Body of pancreas (tissue), 4 donors: ENCODE measurements around the gene HNRNPC. TPM values are rescaled to one million over a fixed set of nuclear protein-coding genes. Genes with fewer than 3 reads are reported as not detected.
"Not testable (repeated sequence)": the region's sequence is repeated elsewhere in the genome, so short reads cannot be mapped to it uniquely, and the experiment has no call there.

ENCODE experiments used
- ATAC-seq: fragments of 150-250 bp; one replicate; pipeline ENCODE4 v1.9.1; 2016
- DNase-seq, 4 donors: peaks; one replicate each; pipeline ENCODE4 v3.0.0-alpha.2; 2019
- H3K27ac ChIP-seq, 4 donors: fragments of 200-600 bp; sonication (generic); 1 replicate in 3 of 4; 2 replicates in 1 of 4; pipeline versions ENCODE4 v1.5.1 to v1.6.1; 2016 to 2019; ENCODE audit warnings: mild to moderate bottlenecking in 1 of 4, mixed read lengths in 1 of 4, moderate library complexity in 1 of 4
- H3K27me3 ChIP-seq, 2 donors: fragments of 200-600 bp; sonication (generic); one replicate each; pipeline ENCODE4 v1.6.0; 2016; ENCODE audit warnings: mild to moderate bottlenecking in 1 of 2
- H3K36me3 ChIP-seq, 2 donors: fragments of 200-600 bp; sonication (generic); replicated peaks in 1 of 2; 2 replicates each; pipeline ENCODE4 v1.5.1; 2016; ENCODE audit warnings: low read depth in 2 of 2; ENCODE audit not compliant: insufficient read depth in 1 of 2
- H3K4me1 ChIP-seq: fragments of 200-600 bp; sonication (generic); one replicate; pipeline ENCODE4 v1.6.0; 2016
- H3K4me3 ChIP-seq, 2 donors: fragments of 200-600 bp; sonication (generic); 1 replicate in 1 of 2; 2 replicates in 1 of 2; pipeline ENCODE4 v1.5.1; 2016 to 2019
- H3K9me3 ChIP-seq, 3 donors: fragments of 200-600 bp; sonication (generic); 1 replicate in 2 of 3; 2 replicates in 1 of 3; pipeline ENCODE4 v1.5.1; 2016
- CTCF ChIP-seq, 7 experiments: fragments of 450-650 bp in 4 of 7; fragments of 200-600 bp in 3 of 7; sonication (generic) in 3 of 7; IDR thresholded peaks; one replicate each; pipeline ENCODE4 v1.5.1; 2016 to 2019; ENCODE audit warnings: antibody characterized with exemption in 7 of 7
- POLR2A ChIP-seq, 3 donors: fragments of 450-650 bp; IDR thresholded peaks; one replicate each; pipeline ENCODE4 v1.6.1; 2016; ENCODE audit warnings: antibody characterized with exemption in 3 of 3, mild to moderate bottlenecking in 2 of 3
- WGBS, 2 donors: methylation state at CpG; one replicate each; pipeline ENCODE4 v1.1.5; 2017; 5-methylcytosine and 5-hydroxymethylcytosine counted together
- intact Hi-C: fragments of 100-400 bp; cut with DNase I; formaldehyde crosslinking; loops from one replicate; pipeline ENCODE4 v1.15.1; 2023
- total RNA-seq, 2 donors: library from RNA; depleted of rRNA; stranded (reverse); fragments of >200 nt; gene quantifications; one replicate each; pipeline ENCODE4 v1.1.0, GENCODE V29; 2016

The HNRNPC gene
- total RNA-seq, 2 donors from 2014 or later: 245 to 251 TPM

- Histone ChIP-seq H3K9me3 (no peaks in the 10 kb centered on the region), H3K4me3 (no peak overlapping the region), H3K4me1 (no peaks in the 10 kb centered on the region), H3K27ac (no peak overlapping the region), H3K27me3 (no peaks in the 10 kb centered on the region), H3K36me3 (no peaks in the 10 kb centered on the region)
- intact Hi-C loops: no loop called here
- no peak for TF ChIP-seq CTCF (IDR thresholded peaks at IDR 0.05)
- TF ChIP-seq POLR2A (IDR thresholded peaks at IDR 0.05): no peak
- no peak for ATAC-seq
- 81 to 85% methylated on average over 2 to 4 of the region's 4 CpGs for WGBS, 2 donors
- no peak for DNase-seq
Observed at GRCh38 chr14:21169573-21169972, 99.7 kb downstream of the HNRNPC start.

- no peak for ATAC-seq
- H3K27ac ChIP-seq: no peak overlapping the region
- no peak for DNase-seq
- H3K4me1 ChIP-seq: no peaks in the 10 kb centered on the region
- no peaks in the 10 kb centered on the region for H3K36me3 ChIP-seq
- WGBS, 2 donors: 69 to 81% methylated on average over 8 of the region's 8 CpGs
- H3K9me3 ChIP-seq: no peaks in the 10 kb centered on the region
- no peaks in the 10 kb centered on the region for H3K27me3 ChIP-seq
- no peak overlapping the region for H3K4me3 ChIP-seq
- intact Hi-C loops: no loop called here
- TF ChIP-seq CTCF (IDR thresholded peaks at IDR 0.05) (no peak), POLR2A (IDR thresholded peaks at IDR 0.05) (no peak)
Observed at GRCh38 chr14:21168055-21168454, 101.2 kb downstream of the HNRNPC start.

GRCh38 chr14:21165670-21166069 is 103.6 kb downstream of the HNRNPC start:
- intact Hi-C loops, ATAC-seq: not testable (repeated sequence)

GRCh38 chr14:21165002-21165605 is 104.1 kb downstream of the HNRNPC start:
- H3K9me3 ChIP-seq, intact Hi-C loops, ATAC-seq, H3K4me3 ChIP-seq, H3K27me3 ChIP-seq, H3K4me1 ChIP-seq, H3K36me3 ChIP-seq, H3K27ac ChIP-seq, DNase-seq: not testable (repeated sequence)
- WGBS, 2 donors: 68 to 70% methylated on average over 4 to 7 of the region's 7 CpGs

More at GRCh38 chr14:21165670-21166069, 103.6 kb downstream of the HNRNPC start:
- DNase-seq, H3K9me3 ChIP-seq, H3K36me3 ChIP-seq, H3K4me1 ChIP-seq, H3K27ac ChIP-seq, H3K4me3 ChIP-seq, H3K27me3 ChIP-seq: not testable (repeated sequence)
- 17% methylated on average over 1 of the region's 1 CpG; no CpG with 5 or more reads in 1 of the 2 donors for WGBS, 2 donors

- WGBS, 2 donors: 54 to 59% methylated on average over 4 of the region's 4 CpGs
- no peak for TF ChIP-seq CTCF (IDR thresholded peaks at IDR 0.05)
- no peak for TF ChIP-seq POLR2A (IDR thresholded peaks at IDR 0.05)
- ATAC-seq (no peak), DNase-seq (no peak)
- intact Hi-C loops: no loop called here
- Histone ChIP-seq H3K27ac (no peak overlapping the region), H3K9me3 (no peaks in the 10 kb centered on the region), H3K36me3 (no peaks in the 10 kb centered on the region), H3K4me3 (no peak overlapping the region), H3K4me1 (no peaks in the 10 kb centered on the region), H3K27me3 (no peaks in the 10 kb centered on the region)
Observed at GRCh38 chr14:21163871-21164291, 105.4 kb downstream of the HNRNPC start.

GRCh38 chr14:21162081-21162480 is 107.2 kb downstream of the HNRNPC start:
- ATAC-seq (no peak), DNase-seq (no peak)
- intact Hi-C loops: no loop called here
- WGBS, 2 donors: 67 to 69% methylated on average over 5 of the region's 5 CpGs
- Histone ChIP-seq H3K27me3 (no peaks in the 10 kb centered on the region), H3K4me3 (no peak overlapping the region), H3K27ac (no peak overlapping the region), H3K4me1 (no peaks in the 10 kb centered on the region), H3K9me3 (no peaks in the 10 kb centered on the region), H3K36me3 (no peaks in the 10 kb centered on the region)
- TF ChIP-seq CTCF (IDR thresholded peaks at IDR 0.05) (no peak), POLR2A (IDR thresholded peaks at IDR 0.05) (no peak)
